Breast epithelium (tissue), 3 donors: Measurements from ENCODE around the gene KDM6A.

Experiments
- CTCF ChIP-seq, 3 donors: fragments of 450-650 bp; IDR thresholded peaks; one replicate each; pipeline ENCODE4 v1.5.1; 2016 to 2017; ENCODE audit warnings: antibody characterized with exemption in 3 of 3, mild to moderate bottlenecking in 3 of 3, moderate library complexity in 3 of 3
- POLR2A ChIP-seq: fragments of 450-650 bp; IDR thresholded peaks from one replicate; pipeline ENCODE4 v1.6.1; 2016; ENCODE audit warnings: antibody characterized with exemption, mild to moderate bottlenecking, moderate library complexity
- POLR2AphosphoS5 ChIP-seq, 3 donors: sonication (generic); formaldehyde crosslinking; IDR thresholded peaks; one replicate each; pipeline ENCODE4 v1.6.1; 2017; ENCODE audit warnings: antibody characterized with exemption in 3 of 3

GRCh38 chrX:45140812-45141211 lies 267.8 kb downstream of the KDM6A start:
- no peak for TF ChIP-seq CTCF (IDR thresholded peaks at IDR 0.05)
- no peak for TF ChIP-seq POLR2A
- no peak for TF ChIP-seq POLR2AphosphoS5 (IDR thresholded peaks at IDR 0.05)
